HG03378 (cell line): ENCODE data around the gene HIVEP3.

ENCODE experiments used
- ATAC-seq: cut with Tn5 transposase; IDR thresholded peaks from one replicate; pipeline ENCODE4 v1.9.1; 2021; ENCODE audit warnings: mild to moderate bottlenecking, moderate library complexity; ENCODE audit not compliant: unreplicated experiment

The HIVEP3 gene

DNA sequence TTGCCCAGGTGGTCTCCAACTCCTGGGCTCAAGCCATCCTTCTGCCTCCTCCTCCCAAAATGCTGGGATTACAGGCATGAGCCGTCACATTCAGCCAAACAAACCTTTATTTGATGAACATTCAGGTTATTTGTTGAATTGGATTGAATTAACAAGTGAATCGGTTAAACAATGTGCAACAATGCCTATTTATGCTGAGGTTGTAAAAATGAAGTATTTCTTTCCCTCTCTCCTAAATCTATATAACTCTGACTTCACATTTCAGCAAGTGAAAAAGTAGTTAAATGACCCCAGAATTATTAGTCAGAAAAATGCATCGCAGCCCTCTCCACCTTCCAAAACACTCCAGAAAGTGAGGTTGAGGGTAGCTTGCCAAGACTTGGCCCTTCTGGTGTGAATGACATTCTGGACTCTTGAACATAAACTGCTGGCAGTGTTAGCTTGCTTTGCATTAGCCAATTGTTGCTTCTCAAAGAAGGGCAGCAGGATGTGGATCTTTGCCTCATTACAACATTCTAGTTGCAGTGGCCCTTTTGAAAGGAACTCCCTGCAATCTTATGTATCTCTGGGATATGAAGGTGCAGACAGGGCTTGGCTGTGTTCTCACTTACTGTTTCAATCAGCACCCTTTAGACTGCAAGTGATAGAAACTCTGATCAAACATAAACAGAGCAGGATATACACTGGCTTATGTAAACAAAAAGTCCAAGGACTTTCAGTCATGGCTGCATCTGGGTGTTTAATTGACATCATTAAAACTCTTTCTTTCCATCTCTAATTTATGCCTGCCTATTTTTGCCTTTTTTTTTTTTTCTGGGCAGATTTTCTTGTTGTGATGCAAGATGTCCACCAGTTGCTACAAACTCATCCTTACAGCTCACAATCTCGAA, 456.7 kb downstream of the HIVEP3 start:
- ATAC-seq, result no peak

GRCh38 chr1:41456847-41457540, 461.7 kb downstream of the HIVEP3 start:
- no peak for ATAC-seq
